Progenitor cell of endocrine pancreas (in vitro differentiated cells): ENCODE data around the gene PSAT1. TPM values are rescaled to one million over a fixed set of nuclear protein-coding genes. Genes with fewer than 3 reads are reported as not detected.

Experiments used
- DNase-seq: peaks from one replicate; pipeline ENCODE4 v3.0.0; 2021; ENCODE audit warnings: low spot score; ENCODE audit not compliant: unreplicated experiment
- H3K27ac Mint-ChIP-seq: 2 replicates; pipeline ENCODE4 v1.8.0; 2021; ENCODE audit warnings: mild to moderate bottlenecking, moderate library complexity, mixed read lengths
- H3K27me3 Mint-ChIP-seq: 2 replicates; pipeline ENCODE4 v1.8.0; 2021; ENCODE audit warnings: mixed read lengths
- H3K36me3 Mint-ChIP-seq: 2 replicates; pipeline ENCODE4 v1.8.0; 2022; ENCODE audit warnings: mixed read lengths; ENCODE audit not compliant: insufficient read depth
- H3K4me1 Mint-ChIP-seq: 2 replicates; pipeline ENCODE4 v1.8.0; 2021; ENCODE audit warnings: low read depth, mixed read lengths
- H3K4me3 Mint-ChIP-seq: 2 replicates; pipeline ENCODE4 v1.8.0; 2021; ENCODE audit warnings: low read depth, mild to moderate bottlenecking, moderate library complexity, mixed read lengths
- H3K9me3 Mint-ChIP-seq: 2 replicates; pipeline ENCODE4 v1.8.0; 2021; ENCODE audit warnings: low read depth, mixed read lengths
- total RNA-seq: library from RNA; stranded (reverse); gene quantifications from 2 replicates; pipeline ENCODE4 v1.2.1, GENCODE V29; 2021
- TF ChIP-seq, protein P1 (sequence below): fragments of 200-600 bp; sonication (generic); IDR thresholded peaks from one replicate; pipeline ENCODE4 v1.5.0; 2021; ENCODE audit warnings: antibody characterized with exemption, mild to moderate bottlenecking; ENCODE audit not compliant: unreplicated experiment

Gene PSAT1
- total RNA-seq, 1 donor from 2014 or later = 67.4 TPM

DNA sequence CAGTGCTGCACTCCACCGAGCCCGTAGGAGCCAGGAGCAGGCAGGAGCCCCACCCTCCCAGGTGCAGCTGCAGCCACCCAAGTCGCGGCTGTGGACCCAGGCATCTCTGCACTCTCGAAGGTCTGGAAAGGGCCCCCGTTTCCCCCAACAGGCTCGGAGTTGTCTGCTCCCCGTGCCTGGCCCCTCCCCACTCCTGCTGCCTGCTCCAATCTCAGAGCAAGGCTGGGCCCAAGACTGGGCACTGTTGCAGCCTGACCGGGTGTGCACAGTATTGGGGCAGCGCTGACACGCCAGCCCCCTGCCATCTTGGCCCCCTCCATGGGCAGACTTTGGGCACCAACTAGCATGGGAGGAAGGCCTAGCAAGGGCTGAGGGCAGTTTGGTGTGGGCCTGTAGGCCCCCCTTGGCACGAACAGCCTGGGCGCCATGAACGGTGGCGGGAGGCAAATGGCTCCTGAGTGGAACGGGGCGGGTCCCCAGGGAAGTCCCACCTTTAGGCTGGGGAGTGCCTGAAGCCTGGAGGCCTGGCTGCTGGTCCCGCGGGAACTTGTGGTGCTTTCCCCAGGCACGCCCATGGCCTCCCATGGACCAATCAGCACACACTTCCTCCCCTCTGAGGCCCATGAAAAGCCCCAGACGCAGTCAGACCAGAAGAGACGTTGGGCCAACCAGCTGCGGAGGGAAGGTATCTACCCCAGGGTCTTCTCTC, 60.4 kb downstream of the PSAT1 start:
- Mint-ChIP-seq H3K4me1 (peaks cover 6% of the 10 kb centered on the region), H3K36me3 (no peaks in the 10 kb centered on the region), H3K27ac (no peak overlapping the region), H3K9me3 (no peaks in the 10 kb centered on the region), H3K27me3 (no peaks in the 10 kb centered on the region), H3K4me3 (no peak overlapping the region)
- no peak for DNase-seq
- TF ChIP-seq, protein P1, sequence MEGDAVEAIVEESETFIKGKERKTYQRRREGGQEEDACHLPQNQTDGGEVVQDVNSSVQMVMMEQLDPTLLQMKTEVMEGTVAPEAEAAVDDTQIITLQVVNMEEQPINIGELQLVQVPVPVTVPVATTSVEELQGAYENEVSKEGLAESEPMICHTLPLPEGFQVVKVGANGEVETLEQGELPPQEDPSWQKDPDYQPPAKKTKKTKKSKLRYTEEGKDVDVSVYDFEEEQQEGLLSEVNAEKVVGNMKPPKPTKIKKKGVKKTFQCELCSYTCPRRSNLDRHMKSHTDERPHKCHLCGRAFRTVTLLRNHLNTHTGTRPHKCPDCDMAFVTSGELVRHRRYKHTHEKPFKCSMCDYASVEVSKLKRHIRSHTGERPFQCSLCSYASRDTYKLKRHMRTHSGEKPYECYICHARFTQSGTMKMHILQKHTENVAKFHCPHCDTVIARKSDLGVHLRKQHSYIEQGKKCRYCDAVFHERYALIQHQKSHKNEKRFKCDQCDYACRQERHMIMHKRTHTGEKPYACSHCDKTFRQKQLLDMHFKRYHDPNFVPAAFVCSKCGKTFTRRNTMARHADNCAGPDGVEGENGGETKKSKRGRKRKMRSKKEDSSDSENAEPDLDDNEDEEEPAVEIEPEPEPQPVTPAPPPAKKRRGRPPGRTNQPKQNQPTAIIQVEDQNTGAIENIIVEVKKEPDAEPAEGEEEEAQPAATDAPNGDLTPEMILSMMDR = no peak

DNA sequence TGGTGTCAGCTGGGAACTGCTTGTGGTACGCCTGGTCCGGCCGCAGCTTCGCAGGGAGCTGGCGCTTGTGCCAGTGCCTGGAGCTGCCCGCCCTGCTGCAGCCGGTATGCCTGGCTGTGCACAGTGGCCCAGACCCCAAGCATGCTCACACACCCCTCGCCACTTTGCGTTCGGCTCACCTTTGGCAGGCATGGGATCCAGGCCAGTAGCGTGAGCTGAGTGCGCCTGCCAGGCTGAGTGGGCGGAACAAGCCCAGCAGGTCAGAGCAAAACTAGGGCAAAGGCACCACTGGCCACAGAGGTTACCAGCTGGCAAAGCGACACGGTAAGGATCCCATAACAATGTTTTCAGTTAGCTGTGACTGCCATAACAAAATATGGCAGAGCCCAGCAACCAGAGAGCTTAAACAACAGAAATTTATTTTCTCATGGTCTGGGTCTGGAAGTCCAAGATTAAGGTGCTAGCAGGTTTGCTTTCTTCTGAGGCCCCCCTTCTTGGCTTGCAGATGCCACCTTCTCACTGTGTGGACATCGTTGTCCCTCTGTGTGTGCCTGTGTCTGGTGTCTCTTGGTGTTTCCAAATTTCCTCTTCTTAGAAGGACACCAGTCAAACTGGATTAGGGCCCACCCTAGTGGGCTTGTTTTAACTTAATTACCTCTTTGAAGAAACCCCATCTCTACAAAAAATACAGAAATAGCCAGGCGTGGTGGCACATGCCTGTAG, 61.6 kb downstream of the PSAT1 start:
- Mint-ChIP-seq H3K4me3 (no peak overlapping the region), H3K9me3 (no peaks in the 10 kb centered on the region), H3K4me1 (peaks cover 6% of the 10 kb centered on the region), H3K27me3 (no peaks in the 10 kb centered on the region), H3K36me3 (no peaks in the 10 kb centered on the region), H3K27ac (no peak overlapping the region)
- DNase-seq = no peak
- TF ChIP-seq, protein P1 = no peak

DNA sequence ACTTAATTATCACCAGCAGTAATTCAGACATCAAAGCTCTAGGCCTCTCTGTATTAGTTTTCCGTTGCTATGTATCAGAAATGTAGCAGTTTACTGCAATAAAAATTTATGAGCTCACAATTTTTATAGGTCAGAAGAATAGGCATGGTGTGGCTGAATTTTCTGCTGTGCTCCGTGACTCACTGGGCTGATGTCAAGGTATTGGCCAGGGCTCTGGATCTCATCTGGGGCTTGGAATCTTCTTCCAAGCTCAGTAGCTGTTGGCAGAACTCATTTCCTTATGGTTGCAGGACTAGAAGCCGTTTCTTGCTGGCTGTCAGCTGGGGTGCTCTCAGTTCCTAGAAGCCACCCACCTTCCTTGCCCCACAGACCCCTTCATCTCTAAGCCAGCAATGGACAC, 66.3 kb downstream of the PSAT1 start:
- TF ChIP-seq, protein P1 = no peak

DNA sequence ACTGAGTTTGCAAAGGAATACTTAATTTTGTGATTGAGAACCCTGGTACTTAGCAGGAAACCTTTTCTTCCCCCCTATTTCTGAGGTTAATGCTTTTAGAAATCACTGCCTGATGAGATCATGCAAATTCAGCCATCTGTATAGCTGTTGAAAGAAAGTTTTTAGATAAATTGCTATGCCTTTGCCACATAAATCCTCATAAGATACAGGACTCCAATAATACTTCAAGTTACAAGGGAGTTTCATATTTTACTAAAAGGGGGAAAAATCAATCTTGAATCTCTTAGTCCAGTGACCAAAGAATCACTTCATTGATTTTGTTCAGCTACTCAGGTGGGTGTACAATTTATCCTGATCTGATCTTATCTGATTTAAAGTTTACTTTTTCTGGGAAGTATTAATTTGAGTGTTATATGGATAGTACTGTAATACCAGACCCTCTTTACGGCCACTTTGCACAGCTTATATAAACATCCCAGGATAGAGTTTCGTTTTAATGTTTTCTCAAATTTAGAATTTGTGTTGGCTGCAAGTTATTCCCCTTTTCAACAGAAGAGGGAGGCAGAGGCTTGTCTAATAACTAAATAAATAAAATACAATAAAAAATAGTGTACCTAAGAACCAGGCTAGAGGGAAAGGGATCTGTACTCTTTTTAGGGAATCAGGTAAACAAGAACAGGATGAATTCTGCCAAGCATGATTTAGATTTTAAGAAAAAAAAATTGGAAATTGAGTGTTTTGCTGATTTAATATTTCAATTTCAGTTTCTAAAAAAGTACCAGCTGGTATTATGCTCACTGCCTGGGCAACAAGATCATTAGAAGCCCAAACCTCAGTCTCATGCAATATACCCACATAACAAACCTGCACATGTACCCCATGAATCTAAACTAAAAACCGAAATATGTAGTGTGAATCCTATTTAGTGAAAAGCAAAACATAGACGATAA, 69.1 kb downstream of the PSAT1 start:
- H3K36me3 Mint-ChIP-seq = no peaks in the 10 kb centered on the region
- no peak overlapping the region for H3K27ac Mint-ChIP-seq
- peaks cover 9% of the 10 kb centered on the region for H3K27me3 Mint-ChIP-seq
- peaks cover 2% of the 10 kb centered on the region for H3K4me1 Mint-ChIP-seq
- DNase-seq = no peak
- no peaks in the 10 kb centered on the region for H3K9me3 Mint-ChIP-seq
- H3K4me3 Mint-ChIP-seq = no peak overlapping the region
- TF ChIP-seq, protein P1 = peak; percentile 69

More for the DNA sequence above, 66.3 kb downstream of the PSAT1 start:
- Mint-ChIP-seq H3K4me1 (peaks cover 2% of the 10 kb centered on the region), H3K36me3 (no peaks in the 10 kb centered on the region), H3K27ac (no peak overlapping the region), H3K27me3 (no peaks in the 10 kb centered on the region), H3K4me3 (no peak overlapping the region), H3K9me3 (no peaks in the 10 kb centered on the region)
- DNase-seq = no peak

DNA sequence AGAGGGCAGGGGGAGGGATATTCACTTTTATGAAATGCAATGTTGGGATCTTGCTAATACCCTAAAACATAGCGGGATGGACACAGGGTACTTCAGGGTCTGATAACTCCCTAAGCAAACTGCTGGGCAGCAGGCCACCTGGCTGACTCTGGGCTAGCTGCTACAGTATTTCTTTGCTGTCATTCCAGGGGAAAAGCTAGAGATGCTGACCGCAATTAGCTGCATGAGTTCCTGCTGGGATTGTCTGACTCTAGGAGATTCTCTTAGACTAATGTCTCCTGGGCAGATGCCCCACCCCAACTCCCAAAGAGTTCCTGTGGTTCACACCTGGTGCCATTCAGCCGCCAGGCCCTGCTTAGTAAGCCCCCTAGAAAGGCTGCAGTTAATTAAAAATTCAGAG, 69.9 kb downstream of the PSAT1 start:
- DNase-seq = no peak
- peaks cover 2% of the 10 kb centered on the region for H3K4me1 Mint-ChIP-seq
- H3K9me3 Mint-ChIP-seq = no peaks in the 10 kb centered on the region
- no peak overlapping the region for H3K27ac Mint-ChIP-seq
- no peak overlapping the region for H3K4me3 Mint-ChIP-seq
- TF ChIP-seq, protein P1 = no peak
- peaks cover 9% of the 10 kb centered on the region for H3K27me3 Mint-ChIP-seq
- no peaks in the 10 kb centered on the region for H3K36me3 Mint-ChIP-seq
